22Rv1 (cell line): ENCODE data around the gene NUDT5.

Experiments used
- CTCF ChIP-seq: fragments of 450-650 bp; IDR thresholded peaks from 2 replicates; pipeline ENCODE4 v1.5.1; 2017; ENCODE audit warnings: mild to moderate bottlenecking
- ZFX ChIP-seq: fragments of 450-650 bp; IDR thresholded peaks from 2 replicates; pipeline ENCODE4 v1.6.1; 2017; ENCODE audit warnings: antibody characterized with exemption, borderline replicate concordance

- TF ChIP-seq CTCF (no peak), ZFX (no peak)
Measured at GRCh38 chr10:12165999-12166775, 29.5 kb downstream of the NUDT5 start.
